Fibroblast of lung (primary cell): ENCODE data around the gene DOCK4. TPM values are rescaled to one million over a fixed set of nuclear protein-coding genes. Genes with fewer than 3 reads are reported as not detected.

ENCODE experiments used
- DNase-seq, 2 donors: peaks; one replicate each; pipeline versions ENCODE4 v3.0.0 to v3.0.0-alpha.2; 2010; ENCODE audit warnings: low read depth in 2 of 2
- H2AFZ ChIP-seq: 2 replicates; pipeline ENCODE4 v1.5.1; 2012; ENCODE audit warnings: low read length, control low read depth, inconsistent platforms
- H3K27ac ChIP-seq: 2 replicates; pipeline ENCODE4 v1.5.1; 2011; ENCODE audit warnings: low read length, control low read depth; ENCODE audit not compliant: insufficient read depth
- H3K27me3 ChIP-seq: 2 replicates; pipeline ENCODE4 v1.5.1; 2011; ENCODE audit warnings: mild to moderate bottlenecking, low read length; ENCODE audit not compliant: control insufficient read depth, insufficient read depth
- H3K36me3 ChIP-seq: 2 replicates; pipeline ENCODE4 v1.5.1; 2011; ENCODE audit warnings: low read length; ENCODE audit not compliant: control insufficient read depth, insufficient read depth
- H3K4me1 ChIP-seq: 2 replicates; pipeline ENCODE4 v1.5.1; 2011; ENCODE audit warnings: low read length; ENCODE audit not compliant: control insufficient read depth, insufficient read depth; ENCODE audit errors: extremely low read depth
- H3K4me2 ChIP-seq: 2 replicates; pipeline ENCODE4 v1.5.1; 2011; ENCODE audit warnings: low read length, control low read depth; ENCODE audit not compliant: insufficient read depth; ENCODE audit errors: extremely low read depth
- H3K4me3 ChIP-seq, 4 experiments: fragments of 200-600 bp in 1 of 4; sonication (generic) in 1 of 4; replicated peaks in 1 of 4; 2 replicates each; pipeline ENCODE4 v1.5.1; 2011 to 2016; ENCODE audit warnings: low read length in 4 of 4, low read depth in 3 of 4, mild to moderate bottlenecking in 3 of 4, control low read depth in 2 of 4, inconsistent platforms in 1 of 4, mixed read lengths in 1 of 4; ENCODE audit not compliant: insufficient read depth in 1 of 4; ENCODE audit errors: control extremely low read depth in 1 of 4
- H3K79me2 ChIP-seq: 2 replicates; pipeline ENCODE4 v1.5.1; 2012; ENCODE audit warnings: mild to moderate bottlenecking, low read length, inconsistent platforms; ENCODE audit not compliant: control insufficient read depth, insufficient read depth
- H3K9ac ChIP-seq: 2 replicates; pipeline ENCODE4 v1.5.1; 2011; ENCODE audit warnings: mild to moderate bottlenecking, low read length, control low read depth; ENCODE audit not compliant: insufficient read depth
- H3K9me3 ChIP-seq: 2 replicates; pipeline ENCODE4 v1.5.1; 2012; ENCODE audit warnings: low read depth, low read length; ENCODE audit not compliant: control insufficient read depth, insufficient read depth
- H4K20me1 ChIP-seq: 2 replicates; pipeline ENCODE4 v1.5.1; 2011; ENCODE audit warnings: low read length; ENCODE audit not compliant: control insufficient read depth, insufficient read depth; ENCODE audit errors: extremely low read depth
- CTCF ChIP-seq, 2 donors: IDR thresholded peaks in 1 of 2; conservative IDR thresholded peaks in 1 of 2; 1 replicate in 1 of 2; 2 replicates in 1 of 2; pipeline ENCODE4 v1.5.1; 2011 to 2012; ENCODE audit warnings: low read length in 2 of 2, control low read depth in 1 of 2, inconsistent platforms in 1 of 2, low read depth in 1 of 2, mild to moderate bottlenecking in 1 of 2
- EZH2 ChIP-seq: IDR thresholded peaks from 2 replicates; pipeline ENCODE4 v1.5.1; 2012; ENCODE audit warnings: low read length, control low read depth, mild to moderate bottlenecking; ENCODE audit errors: missing control alignments
- polyA plus RNA-seq, 2 donors: library from polyadenylated mRNA; depleted of rRNA in 1 of 2; stranded (reverse) in 1 of 2; unstranded in 1 of 2; fragments of >200 nt; gene quantifications; 2 replicates each; pipeline ENCODE4 v1.2.1, GENCODE V29; 2011 to 2012; ENCODE audit warnings: missing spikeins in 1 of 2
- total RNA-seq: library from RNA; depleted of rRNA; stranded (reverse); fragments of >200 nt; gene quantifications from 2 replicates; pipeline ENCODE4 v1.2.1, GENCODE V29; 2014

DOCK4 gene
- total and polyA plus RNA-seq, 2 donors (not counting 1 experiment from before 2014, with no cell fraction given): 20.8 to 39.3 TPM

GRCh38 chr7:112173568-112173905, 32.7 kb downstream of the DOCK4 start:
- Histone ChIP-seq H3K4me1 (no peaks in the 10 kb centered on the region), H3K27ac (no peak overlapping the region), H3K27me3 (no peaks in the 10 kb centered on the region), H3K4me3 (no peak overlapping the region), H4K20me1 (no peaks in the 10 kb centered on the region), H3K79me2 (peaks cover 2% of the 10 kb centered on the region), H3K4me2 (no peak overlapping the region), H3K9me3 (no peaks in the 10 kb centered on the region), H2AFZ (no peak overlapping the region), H3K36me3 (no peaks in the 10 kb centered on the region), H3K9ac (no peak overlapping the region)
- no peak for DNase-seq
- TF ChIP-seq CTCF (conservative IDR thresholded peaks at IDR 0.05 in 1 of 2, IDR thresholded peaks at IDR 0.05 in 1 of 2; ENCODE audit: low read depth in 1 of 2, low read length in 2 of 2) (no peak), EZH2 (no peak)

- Histone ChIP-seq H3K9me3 (no peaks in the 10 kb centered on the region), H3K4me3 (no peak overlapping the region), H3K4me1 (no peaks in the 10 kb centered on the region), H3K79me2 (peaks cover 1% of the 10 kb centered on the region), H3K9ac (no peak overlapping the region), H3K4me2 (no peak overlapping the region), H3K27me3 (no peaks in the 10 kb centered on the region), H2AFZ (no peak overlapping the region), H3K27ac (no peak overlapping the region), H3K36me3 (no peaks in the 10 kb centered on the region), H4K20me1 (no peaks in the 10 kb centered on the region)
- no peak for TF ChIP-seq EZH2
- no peak for TF ChIP-seq CTCF (conservative IDR thresholded peaks at IDR 0.05 in 1 of 2, IDR thresholded peaks at IDR 0.05 in 1 of 2; ENCODE audit: low read depth in 1 of 2, low read length in 2 of 2)
- DNase-seq: no peak
Measured at GRCh38 chr7:112172870-112173567, 33.2 kb downstream of the DOCK4 start.

- H4K20me1 ChIP-seq: no peaks in the 10 kb centered on the region
- no peak overlapping the region for H3K4me3 ChIP-seq
- TF ChIP-seq EZH2 (no peak), CTCF (conservative IDR thresholded peaks at IDR 0.05 in 1 of 2, IDR thresholded peaks at IDR 0.05 in 1 of 2; ENCODE audit: low read depth in 1 of 2, low read length in 2 of 2) (no peak)
- no peak overlapping the region for H3K4me2 ChIP-seq
- DNase-seq: no peak
- no peak overlapping the region for H3K27ac ChIP-seq
- H3K79me2 ChIP-seq: no peaks in the 10 kb centered on the region
- no peak overlapping the region for H3K9ac ChIP-seq
- no peaks in the 10 kb centered on the region for H3K4me1 ChIP-seq
- no peaks in the 10 kb centered on the region for H3K9me3 ChIP-seq
- H3K36me3 ChIP-seq: no peaks in the 10 kb centered on the region
- no peaks in the 10 kb centered on the region for H3K27me3 ChIP-seq
- H2AFZ ChIP-seq: no peak overlapping the region
Measured at GRCh38 chr7:112171673-112172072, 34.5 kb downstream of the DOCK4 start.
